ENCODE measurements around the gene CATSPER1. TPM values are rescaled to one million over a fixed set of nuclear protein-coding genes. Genes with fewer than 3 reads are reported as not detected.

CATSPER1 gene
- total RNA-seq, 1 donor from 2014 or later: 0.45 TPM

GRCh38 chr11:66020212-66020611 is 6.1 kb downstream of the CATSPER1 start:
- Histone ChIP-seq H3K79me2 (ENCODE audit: insufficient read depth, low read length) (no peaks in the 10 kb centered on the region), H3K36me3 (ENCODE audit: insufficient read depth, low read length) (no peaks in the 10 kb centered on the region), H3K4me1 (ENCODE audit: insufficient read depth, low read length) (peaks cover 22% of the 10 kb centered on the region), H3K9ac (ENCODE audit: low read length) (no peak overlapping the region), H3K9me3 (ENCODE audit: insufficient read depth, low read depth, low read length) (no peaks in the 10 kb centered on the region), H4K20me1 (ENCODE audit: insufficient read depth, low read length) (no peaks in the 10 kb centered on the region), H2AFZ (ENCODE audit: low read depth, low read length) (no peak overlapping the region), H3K4me3 (ENCODE audit: insufficient read depth, low read depth, low read length) (no peak overlapping the region), H3K27me3 (ENCODE audit: insufficient read depth, low read length) (no peaks in the 10 kb centered on the region), H3K27ac (ENCODE audit: low read depth, low read length) (no peak overlapping the region), H3K4me2 (ENCODE audit: low read length) (no peak overlapping the region)
- no peak for DNase-seq (ENCODE audit: low read depth)
- H3K4me3 Mint-ChIP-seq (ENCODE audit: unreplicated experiment): no peak overlapping the region
- H3K27me3 Mint-ChIP-seq (ENCODE audit: low read depth, unreplicated experiment): peaks cover 12% of the 10 kb centered on the region
- H3K4me1 Mint-ChIP-seq (ENCODE audit: low read depth, unreplicated experiment): peaks cover 6% of the 10 kb centered on the region
- TF ChIP-seq CTCF (IDR thresholded peaks at IDR 0.05; ENCODE audit: insufficient read depth, low read depth, low read length) (no peak), EZH2 (IDR thresholded peaks at IDR 0.05; ENCODE audit: insufficient read depth, low read length) (no peak)
- no peaks in the 10 kb centered on the region for H3K36me3 Mint-ChIP-seq (ENCODE audit: low read depth, unreplicated experiment)
- H3K9me3 Mint-ChIP-seq (ENCODE audit: unreplicated experiment): no peaks in the 10 kb centered on the region
- H3K27ac Mint-ChIP-seq (ENCODE audit: unreplicated experiment): no peak overlapping the region
- no peak for FAIRE-seq

- H3K27ac Mint-ChIP-seq (ENCODE audit: unreplicated experiment): no peak overlapping the region
- H3K79me2 ChIP-seq (ENCODE audit: insufficient read depth, low read length): no peaks in the 10 kb centered on the region
- H3K36me3 ChIP-seq (ENCODE audit: insufficient read depth, low read length): no peaks in the 10 kb centered on the region
- no peaks in the 10 kb centered on the region for H3K27me3 Mint-ChIP-seq (ENCODE audit: low read depth, unreplicated experiment)
- H3K4me1 ChIP-seq (ENCODE audit: insufficient read depth, low read length): peaks cover 29% of the 10 kb centered on the region
- no peak overlapping the region for H2AFZ ChIP-seq (ENCODE audit: low read depth, low read length)
- H3K36me3 Mint-ChIP-seq (ENCODE audit: low read depth, unreplicated experiment): no peaks in the 10 kb centered on the region
- H3K4me3 Mint-ChIP-seq (ENCODE audit: unreplicated experiment): no peak overlapping the region
- no peaks in the 10 kb centered on the region for H3K27me3 ChIP-seq (ENCODE audit: insufficient read depth, low read length)
- TF ChIP-seq EZH2 (IDR thresholded peaks at IDR 0.05; ENCODE audit: insufficient read depth, low read length) (no peak), CTCF (IDR thresholded peaks at IDR 0.05; ENCODE audit: insufficient read depth, low read depth, low read length) (no peak)
- H3K4me2 ChIP-seq (ENCODE audit: low read length): no peak overlapping the region
- FAIRE-seq (no peak), DNase-seq (ENCODE audit: low read depth) (no peak)
- no peaks in the 10 kb centered on the region for H3K9me3 ChIP-seq (ENCODE audit: insufficient read depth, low read depth, low read length)
- H3K4me1 Mint-ChIP-seq (ENCODE audit: low read depth, unreplicated experiment): peaks cover 11% of the 10 kb centered on the region
- H3K27ac ChIP-seq (ENCODE audit: low read depth, low read length): no peak overlapping the region
- H3K9me3 Mint-ChIP-seq (ENCODE audit: unreplicated experiment): no peaks in the 10 kb centered on the region
- H3K4me3 ChIP-seq (ENCODE audit: insufficient read depth, low read depth, low read length): no peak overlapping the region
- no peaks in the 10 kb centered on the region for H4K20me1 ChIP-seq (ENCODE audit: insufficient read depth, low read length)
- no peak overlapping the region for H3K9ac ChIP-seq (ENCODE audit: low read length)
These were observed 9.0 kb downstream of the CATSPER1 start for GRCh38 chr11:66017321-66017720.

GRCh38 chr11:66016793-66017177 is 9.5 kb downstream of the CATSPER1 start:
- no peak overlapping the region for H3K27ac ChIP-seq (ENCODE audit: low read depth, low read length)
- DNase-seq (ENCODE audit: low read depth) (no peak), FAIRE-seq (no peak)
- Mint-ChIP-seq H3K4me1 (ENCODE audit: low read depth, unreplicated experiment) (peaks cover 11% of the 10 kb centered on the region), H3K4me3 (ENCODE audit: unreplicated experiment) (no peak overlapping the region), H3K9me3 (ENCODE audit: unreplicated experiment) (no peaks in the 10 kb centered on the region), H3K27me3 (ENCODE audit: low read depth, unreplicated experiment) (no peaks in the 10 kb centered on the region), H3K36me3 (ENCODE audit: low read depth, unreplicated experiment) (no peaks in the 10 kb centered on the region), H3K27ac (ENCODE audit: unreplicated experiment) (no peak overlapping the region)
- no peak overlapping the region for H2AFZ ChIP-seq (ENCODE audit: low read depth, low read length)
- H3K9me3 ChIP-seq (ENCODE audit: insufficient read depth, low read depth, low read length): no peaks in the 10 kb centered on the region
- H3K4me1 ChIP-seq (ENCODE audit: insufficient read depth, low read length): peaks cover 29% of the 10 kb centered on the region
- H3K27me3 ChIP-seq (ENCODE audit: insufficient read depth, low read length): no peaks in the 10 kb centered on the region
- H3K9ac ChIP-seq (ENCODE audit: low read length): no peak overlapping the region
- H3K4me3 ChIP-seq (ENCODE audit: insufficient read depth, low read depth, low read length): no peak overlapping the region
- H3K79me2 ChIP-seq (ENCODE audit: insufficient read depth, low read length): no peaks in the 10 kb centered on the region
- H3K36me3 ChIP-seq (ENCODE audit: insufficient read depth, low read length): no peaks in the 10 kb centered on the region
- TF ChIP-seq EZH2 (IDR thresholded peaks at IDR 0.05; ENCODE audit: insufficient read depth, low read length) (no peak), CTCF (IDR thresholded peaks at IDR 0.05; ENCODE audit: insufficient read depth, low read depth, low read length) (no peak)
- H4K20me1 ChIP-seq (ENCODE audit: insufficient read depth, low read length): no peaks in the 10 kb centered on the region
- no peak overlapping the region for H3K4me2 ChIP-seq (ENCODE audit: low read length)

Measured in astrocyte (in vitro differentiated cells and primary cell).